Neutrophil (primary cell): ENCODE results near the gene NMT1.

ENCODE experiments used
- H3K27ac ChIP-seq: fragments of 200-600 bp; sonication (generic); 2 replicates; pipeline ENCODE4 v1.5.1; 2016; ENCODE audit warnings: mild to moderate bottlenecking, moderate library complexity
- H3K27me3 ChIP-seq: fragments of 200-600 bp; sonication (generic); 2 replicates; pipeline ENCODE4 v1.6.0; 2016; ENCODE audit warnings: mild to moderate bottlenecking
- H3K36me3 ChIP-seq: fragments of 200-600 bp; sonication (generic); 2 replicates; pipeline ENCODE4 v1.5.1; 2017
- H3K4me1 ChIP-seq, 2 experiments: fragments of 200-600 bp in 1 of 2; sonication (generic) in 1 of 2; 1 replicate in 1 of 2; 2 replicates in 1 of 2; pipeline versions ENCODE4 v1.5.1 to v1.6.1; 2013 to 2016; ENCODE audit warnings: low read depth in 1 of 2, low read length in 1 of 2, mild to moderate bottlenecking in 1 of 2, moderate library complexity in 1 of 2; ENCODE audit not compliant: control insufficient read depth in 1 of 2, insufficient read depth in 1 of 2
- H3K4me3 ChIP-seq, 2 experiments: fragments of 200-600 bp in 1 of 2; sonication (generic) in 1 of 2; 1 replicate in 1 of 2; 2 replicates in 1 of 2; pipeline ENCODE4 v1.5.1; 2013 to 2016; ENCODE audit warnings: low read depth in 1 of 2, low read length in 1 of 2, mild to moderate bottlenecking in 1 of 2, moderate library complexity in 1 of 2
- H3K9me3 ChIP-seq: fragments of 200-600 bp; sonication (generic); 2 replicates; pipeline ENCODE4 v1.5.1; 2016
- TF ChIP-seq, protein P1 (sequence below): fragments of 200-600 bp; sonication (generic); IDR thresholded peaks from 2 replicates; pipeline ENCODE4 v1.5.1; 2016; ENCODE audit warnings: antibody characterized with exemption

NMT1 gene

DNA sequence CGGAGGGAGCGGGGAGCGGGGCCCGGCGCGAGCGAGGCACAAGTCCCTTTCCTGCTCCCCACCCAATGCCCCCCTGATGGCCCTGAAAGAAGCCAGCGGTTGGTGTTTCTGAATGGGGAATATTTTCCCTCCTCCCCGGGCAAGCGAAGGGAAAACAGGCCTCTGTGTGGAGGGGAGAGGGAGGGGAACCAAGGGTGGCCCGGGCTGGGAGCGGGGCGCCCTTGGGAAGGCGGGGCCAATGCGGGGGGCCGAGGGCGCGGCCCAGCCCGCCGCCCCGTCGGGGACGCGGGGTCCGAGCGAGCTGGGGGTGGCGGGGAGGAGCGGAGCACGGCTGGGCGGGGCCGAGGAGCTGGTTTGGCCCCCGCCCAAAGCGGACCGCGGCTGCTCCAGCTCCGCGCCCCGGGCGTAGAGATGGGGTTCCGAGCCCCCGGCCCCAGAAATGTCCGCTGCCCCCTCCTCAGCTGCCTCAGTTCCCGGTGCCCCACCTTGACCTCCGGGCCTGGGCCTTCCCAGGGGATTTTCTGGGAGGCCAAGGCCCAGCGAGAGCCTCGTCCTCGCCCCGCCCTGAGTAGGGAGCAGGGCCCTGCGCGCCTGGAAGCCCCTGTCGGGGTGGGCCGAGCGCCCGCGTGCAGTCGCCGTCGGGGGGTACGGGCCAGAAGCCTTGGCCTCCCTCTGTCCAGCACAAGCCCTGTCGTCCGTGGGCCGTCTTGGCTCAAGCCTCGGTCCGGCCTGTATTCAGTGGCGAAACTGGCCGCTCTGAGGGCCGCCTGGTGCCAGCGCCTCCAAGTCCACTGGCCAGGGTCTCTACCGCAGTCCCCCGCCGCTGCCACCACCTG lies 83.3 kb downstream of the NMT1 start:
- peaks cover 34 to 43% of the 10 kb centered on the region in 2 experiments for H3K4me1 ChIP-seq

DNA sequence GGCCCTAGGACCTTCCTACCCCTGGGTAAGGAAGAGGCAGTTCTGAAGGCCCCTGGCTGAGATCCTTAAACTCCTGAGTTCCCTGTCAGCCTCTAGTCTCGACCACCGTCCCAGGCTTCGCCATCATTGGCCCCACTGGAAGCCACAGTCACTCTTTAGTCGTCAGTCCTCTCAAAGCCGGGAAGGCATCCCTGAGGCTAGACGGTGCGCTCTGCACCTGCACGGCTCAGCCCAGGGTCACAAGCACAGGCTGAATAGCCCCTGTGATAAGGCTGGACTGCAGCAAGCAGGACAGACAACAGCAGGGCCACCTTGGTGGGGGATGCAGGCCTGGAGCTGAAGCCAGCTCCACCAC lies 83.9 kb downstream of the NMT1 start:
- TF ChIP-seq, protein P1, sequence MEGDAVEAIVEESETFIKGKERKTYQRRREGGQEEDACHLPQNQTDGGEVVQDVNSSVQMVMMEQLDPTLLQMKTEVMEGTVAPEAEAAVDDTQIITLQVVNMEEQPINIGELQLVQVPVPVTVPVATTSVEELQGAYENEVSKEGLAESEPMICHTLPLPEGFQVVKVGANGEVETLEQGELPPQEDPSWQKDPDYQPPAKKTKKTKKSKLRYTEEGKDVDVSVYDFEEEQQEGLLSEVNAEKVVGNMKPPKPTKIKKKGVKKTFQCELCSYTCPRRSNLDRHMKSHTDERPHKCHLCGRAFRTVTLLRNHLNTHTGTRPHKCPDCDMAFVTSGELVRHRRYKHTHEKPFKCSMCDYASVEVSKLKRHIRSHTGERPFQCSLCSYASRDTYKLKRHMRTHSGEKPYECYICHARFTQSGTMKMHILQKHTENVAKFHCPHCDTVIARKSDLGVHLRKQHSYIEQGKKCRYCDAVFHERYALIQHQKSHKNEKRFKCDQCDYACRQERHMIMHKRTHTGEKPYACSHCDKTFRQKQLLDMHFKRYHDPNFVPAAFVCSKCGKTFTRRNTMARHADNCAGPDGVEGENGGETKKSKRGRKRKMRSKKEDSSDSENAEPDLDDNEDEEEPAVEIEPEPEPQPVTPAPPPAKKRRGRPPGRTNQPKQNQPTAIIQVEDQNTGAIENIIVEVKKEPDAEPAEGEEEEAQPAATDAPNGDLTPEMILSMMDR = no peak
- Histone ChIP-seq H3K36me3 (no peaks in the 10 kb centered on the region), H3K27me3 (peaks cover 12% of the 10 kb centered on the region), H3K9me3 (no peaks in the 10 kb centered on the region), H3K27ac (peak overlapping the region; percentile 56), H3K4me1 (peaks cover 40 to 49% of the 10 kb centered on the region in 2 experiments), H3K4me3 (peak overlapping the region; percentile 63 to 70)

More for the DNA sequence above, 83.3 kb downstream of the NMT1 start:
- peak overlapping the region; percentile 56 for H3K27ac ChIP-seq
- TF ChIP-seq, protein P1 = no peak
- H3K27me3 ChIP-seq = peaks cover 12% of the 10 kb centered on the region
- no peaks in the 10 kb centered on the region for H3K9me3 ChIP-seq
- H3K4me3 ChIP-seq = peak overlapping the region; percentile 63 to 70
- no peaks in the 10 kb centered on the region for H3K36me3 ChIP-seq

DNA sequence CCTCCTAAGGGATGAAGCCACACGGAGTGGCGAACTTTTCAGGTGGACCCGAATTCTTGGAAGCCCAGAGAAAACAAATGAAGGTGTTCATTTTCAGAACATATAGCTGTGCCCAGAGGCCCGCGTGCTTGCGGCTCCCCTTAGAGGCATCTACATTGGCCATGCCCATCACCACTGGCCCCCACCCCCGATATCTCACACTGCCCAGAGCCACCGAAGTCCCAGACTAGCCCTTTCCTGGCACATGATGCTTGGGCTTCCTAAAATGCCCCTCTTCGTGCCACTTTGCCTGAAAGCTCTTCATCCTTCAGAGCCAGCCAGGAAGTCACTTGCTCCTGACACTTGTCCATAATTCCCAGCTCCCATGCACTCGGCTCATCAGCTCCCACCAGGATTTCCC lies 85.0 kb downstream of the NMT1 start:
- H3K27me3 ChIP-seq = peaks cover 12% of the 10 kb centered on the region
- peaks cover 51 to 60% of the 10 kb centered on the region in 2 experiments for H3K4me1 ChIP-seq
- H3K36me3 ChIP-seq = no peaks in the 10 kb centered on the region
- H3K4me3 ChIP-seq = no peak overlapping the region
- H3K9me3 ChIP-seq = no peaks in the 10 kb centered on the region
- peak overlapping the region; percentile 96 for H3K27ac ChIP-seq
- TF ChIP-seq, protein P1 = no peak

DNA sequence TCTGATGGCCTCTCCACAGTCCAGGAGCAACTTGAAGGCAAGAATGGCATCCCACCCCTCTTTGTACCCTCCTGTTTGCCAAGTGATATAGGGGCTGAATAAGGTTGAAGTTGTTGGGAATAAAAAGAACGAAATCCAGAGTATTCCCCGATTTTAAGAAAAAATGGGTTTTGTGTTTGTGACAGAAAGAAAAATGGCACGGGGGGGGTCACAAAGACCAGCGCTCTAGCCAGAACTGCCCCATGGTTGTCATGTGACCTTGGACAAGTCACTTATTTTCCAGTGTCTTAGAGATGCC lies 85.4 kb downstream of the NMT1 start:
- TF ChIP-seq, protein P1 = no peak
- H3K36me3 ChIP-seq = no peaks in the 10 kb centered on the region
- peak overlapping the region in 1 of 2 experiments; percentile 91 for H3K4me3 ChIP-seq
- H3K4me1 ChIP-seq = peaks cover 55 to 64% of the 10 kb centered on the region in 2 experiments
- peaks cover 12% of the 10 kb centered on the region for H3K27me3 ChIP-seq
- peak overlapping the region; percentile 96 for H3K27ac ChIP-seq
- H3K9me3 ChIP-seq = no peaks in the 10 kb centered on the region

DNA sequence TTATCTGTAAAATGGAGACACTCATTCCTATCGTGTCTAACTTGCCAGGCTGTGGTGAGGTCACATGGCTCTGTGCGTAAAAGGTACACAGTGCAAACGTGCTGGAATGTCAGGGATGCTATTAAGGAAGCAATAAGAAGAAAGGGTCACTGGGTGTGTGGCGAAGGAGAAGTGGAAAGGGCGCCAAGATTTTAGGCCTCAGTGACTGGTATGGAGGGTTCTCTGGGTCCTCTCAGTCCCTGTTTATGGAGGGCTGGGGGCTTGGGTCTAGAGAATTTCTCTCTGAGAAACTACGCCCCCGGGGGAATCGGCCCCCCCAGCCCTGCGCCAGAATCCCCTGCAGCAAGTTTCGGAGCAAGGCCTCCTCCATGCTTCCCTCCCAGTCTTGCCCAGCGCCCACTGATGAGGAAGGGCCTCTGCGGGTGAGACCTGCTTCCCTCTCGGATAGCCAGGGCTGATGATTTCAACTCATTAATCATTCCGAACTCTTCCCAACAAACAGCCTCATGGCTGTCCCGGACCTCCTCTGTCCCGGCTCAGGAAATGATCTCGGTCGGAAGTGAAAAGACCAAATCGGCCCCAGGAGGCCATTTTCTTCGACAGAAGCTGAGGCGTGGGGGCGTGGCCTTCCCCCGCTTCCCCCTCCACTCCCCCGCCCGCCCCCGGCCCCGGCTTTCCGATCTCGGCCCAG lies 85.9 kb downstream of the NMT1 start:
- peak overlapping the region; percentile 96 for H3K27ac ChIP-seq
- no peaks in the 10 kb centered on the region for H3K36me3 ChIP-seq
- H3K4me3 ChIP-seq = peak overlapping the region; percentile 78 to 91
- peaks cover 12% of the 10 kb centered on the region for H3K27me3 ChIP-seq
- no peaks in the 10 kb centered on the region for H3K9me3 ChIP-seq
- H3K4me1 ChIP-seq = peaks cover 60 to 68% of the 10 kb centered on the region in 2 experiments
- TF ChIP-seq, protein P1 = no peak
